SK-N-SH (cell line): ENCODE data around the gene LBR. TPM values are rescaled to one million over a fixed set of nuclear protein-coding genes. Genes with fewer than 3 reads are reported as not detected.

Source experiments
- CTCF ChIA-PET: fragments of 300-600, 350-600 bp; formaldehyde crosslinking; extraction: SDS; loops from one replicate; lab custom pipeline; 2021; lab: Yijun Ruan, JAX
- POLR2A ChIA-PET: fragments of 350-600 bp; sonication (Branson Sonifier 250); formaldehyde crosslinking; extraction: SDS; loops from one replicate; lab custom pipeline; 2020; ENCODE audit warnings: antibody characterized with exemption, inconsistent platforms; lab: Yijun Ruan, JAX
- DNase-seq: peaks from one replicate; pipeline ENCODE4 v3.0.0; 2012
- H2AFZ ChIP-seq: fragments of 200-600 bp; sonication (generic); 2 replicates; pipeline ENCODE4 v1.8.1; 2016; ENCODE audit warnings: antibody characterized with exemption, mild to moderate bottlenecking, low read depth
- H3F3A ChIP-seq: fragments of 200-600 bp; sonication (generic); replicated peaks from 2 replicates; pipeline ENCODE3; 2016; ENCODE audit warnings: antibody characterized with exemption, mild to moderate bottlenecking; ENCODE audit not compliant: insufficient read depth
- H3K27ac ChIP-seq, 2 experiments: fragments of 200-500 bp in 1 of 2; fragments of 200-600 bp in 1 of 2; sonication (Bioruptor generic) in 1 of 2; sonication (generic), shearing (Covaris generic) in 1 of 2; 2 replicates each; pipeline versions ENCODE4 v1.5.1 to v1.6.1; 2014 to 2016; ENCODE audit warnings: low read depth in 2 of 2, inconsistent platforms in 1 of 2, low read length in 1 of 2, mild to moderate bottlenecking in 1 of 2, mixed read lengths in 1 of 2
- H3K27me3 ChIP-seq: fragments of 200-600 bp; sonication (generic), shearing (Covaris generic); 2 replicates; pipeline ENCODE4 v1.6.1; 2016; ENCODE audit warnings: mixed run types; ENCODE audit not compliant: insufficient read depth
- H3K36me3 ChIP-seq, 2 experiments: fragments of 200-500 bp in 1 of 2; fragments of 200-600 bp in 1 of 2; sonication (Bioruptor generic) in 1 of 2; sonication (generic) in 1 of 2; replicated peaks in 1 of 2; 2 replicates each; pipeline versions ENCODE3 to v1.5.1; 2014 to 2016; ENCODE audit warnings: low read length in 1 of 2, mild to moderate bottlenecking in 1 of 2; ENCODE audit not compliant: insufficient read depth in 2 of 2, control insufficient read depth in 1 of 2
- H3K4me1 ChIP-seq, 2 experiments: fragments of 200-500 bp in 1 of 2; fragments of 200-600 bp in 1 of 2; sonication (Bioruptor generic) in 1 of 2; sonication (generic), shearing (Covaris generic) in 1 of 2; 2 replicates each; pipeline versions ENCODE4 v1.5.1 to v1.6.1; 2014 to 2016; ENCODE audit warnings: low read depth in 1 of 2, low read length in 1 of 2, mixed run types in 1 of 2; ENCODE audit not compliant: insufficient read depth in 2 of 2, control insufficient read depth in 1 of 2
- H3K4me2 ChIP-seq: fragments of 200-600 bp; sonication (generic), shearing (Covaris generic); 2 replicates; pipeline ENCODE4 v1.6.1; 2017; ENCODE audit warnings: mixed run types
- H3K4me3 ChIP-seq, 2 experiments: fragments of 200-500 bp in 1 of 2; fragments of 200-600 bp in 1 of 2; sonication (Bioruptor generic) in 1 of 2; sonication (generic), shearing (Covaris generic) in 1 of 2; 2 replicates each; pipeline versions ENCODE4 v1.5.1 to v1.8.1; 2014 to 2016; ENCODE audit warnings: low read depth in 2 of 2, inconsistent platforms in 1 of 2, low read length in 1 of 2, mild to moderate bottlenecking in 1 of 2, mixed read lengths in 1 of 2, moderate library complexity in 1 of 2
- H3K79me2 ChIP-seq: fragments of 200-600 bp; sonication (generic); 2 replicates; pipeline ENCODE4 v1.8.1; 2017; ENCODE audit warnings: mild to moderate bottlenecking; ENCODE audit not compliant: insufficient read depth
- H3K9ac ChIP-seq: fragments of 200-600 bp; sonication (generic); 2 replicates; pipeline ENCODE4 v1.6.1; 2017; ENCODE audit warnings: mixed run types
- H3K9me2 ChIP-seq: fragments of 200-600 bp; sonication (generic); 2 replicates; pipeline ENCODE4 v1.6.1; 2017; ENCODE audit warnings: mixed run types
- H3K9me3 ChIP-seq: fragments of 200-600 bp; sonication (generic); 2 replicates; pipeline ENCODE4 v1.6.1; 2017; ENCODE audit warnings: mixed run types, mild to moderate bottlenecking, moderate library complexity
- H4K20me1 ChIP-seq: fragments of 200-600 bp; sonication (generic); 2 replicates; pipeline ENCODE4 v1.6.1; 2017; ENCODE audit warnings: mild to moderate bottlenecking, mixed run types; ENCODE audit not compliant: insufficient read depth
- ELF1 ChIP-seq: IDR thresholded peaks from 2 replicates; pipeline ENCODE4 v1.4.0; 2012
- EP300 ChIP-seq, 2 experiments: IDR thresholded peaks; 2 replicates each; pipeline versions ENCODE4 v1.4.0 to v1.6.1; 2012; ENCODE audit warnings: borderline replicate concordance in 1 of 2, low read depth in 1 of 2, low read length in 1 of 2
- EZH2phosphoT487 ChIP-seq: fragments of 200-600 bp; sonication (generic); IDR thresholded peaks from 2 replicates; pipeline ENCODE4 v1.6.1; 2017; ENCODE audit warnings: low read depth, mixed run types, mild to moderate bottlenecking, antibody characterized with exemption, moderate library complexity, borderline replicate concordance
- FOSL2 ChIP-seq: IDR thresholded peaks from 2 replicates; pipeline ENCODE4 v1.4.0; 2012; ENCODE audit warnings: low read depth, mild to moderate bottlenecking, moderate library complexity, borderline replicate concordance
- MEF2A ChIP-seq: IDR thresholded peaks from 2 replicates; pipeline ENCODE4 v1.4.0; 2012; ENCODE audit warnings: low read depth, borderline replicate concordance
- PBX3 ChIP-seq: IDR thresholded peaks from 2 replicates; pipeline ENCODE4; 2012
- RXRA ChIP-seq: IDR thresholded peaks from 2 replicates; pipeline ENCODE4 v1.4.0; 2012; ENCODE audit warnings: low read depth, mild to moderate bottlenecking, borderline replicate concordance
- TAF1 ChIP-seq: IDR thresholded peaks from 2 replicates; pipeline ENCODE4 v1.6.1; 2012; ENCODE audit warnings: low read depth, mild to moderate bottlenecking, low read length, moderate library complexity, borderline replicate concordance
- USF1 ChIP-seq: IDR thresholded peaks from 2 replicates; pipeline ENCODE4 v1.4.0; 2012; ENCODE audit warnings: low read depth, borderline replicate concordance
- USF2 ChIP-seq: fragments of 150-350 bp; IDR thresholded peaks from 2 replicates; pipeline ENCODE4 v1.6.1; 2017; ENCODE audit warnings: antibody characterized with exemption, low read length, low read depth, borderline replicate concordance
- YY1 ChIP-seq: IDR thresholded peaks from 2 replicates; pipeline ENCODE4 v1.4.0; 2012; ENCODE audit warnings: low read depth, mild to moderate bottlenecking
- ZBTB33 ChIP-seq: IDR thresholded peaks from 2 replicates; pipeline ENCODE4 v1.4.0; 2012; ENCODE audit warnings: low read depth, borderline replicate concordance
- WGBS: methylation state at CpG from one replicate; pipeline ENCODE4 v1.1.6; 2017; ENCODE audit warnings: low lambda C conversion rate; 5-methylcytosine and 5-hydroxymethylcytosine counted together
- polyA plus RNA-seq, 3 experiments: library from polyadenylated mRNA; depleted of rRNA; stranded (reverse); fragments of >200 nt; gene quantifications; 2 replicates each; pipeline ENCODE4 v1.2.3, GENCODE V29; 2012

LBR gene
- polyA plus RNA-seq, 1 of the 3 experiments (the other 2 are of a cell fraction) = 10.6 TPM

GRCh38 chr1:225446595-225446960 lies 18.7 kb upstream of the LBR start:
- Histone ChIP-seq H3K27ac (no peak overlapping the region), H3K27me3 (no peaks in the 10 kb centered on the region), H4K20me1 (no peaks in the 10 kb centered on the region), H2AFZ (no peak overlapping the region), H3K4me3 (no peak overlapping the region), H3K36me3 (no peaks in the 10 kb centered on the region), H3K4me2 (no peak overlapping the region), H3K4me1 (peaks cover 4 to 5% of the 10 kb centered on the region in 2 experiments; a peak in 2 of 4 replicates)
- DNase-seq = no peak
- CTCF ChIA-PET = interaction anchor here (3.3 kb wide), 1 partner anchor 28 kb away, joined by 15 read pairs; no protein-coding TSS in a partner anchor
- POLR2A ChIA-PET = no interaction called here
- TF ChIP-seq ELF1 (no peak), MEF2A (no peak), RXRA (no peak), EZH2phosphoT487 (no peak), TAF1 (no peak), PBX3 (no peak), USF1 (no peak), YY1 (no peak), USF2 (no peak), FOSL2 (no peak), ZBTB33 (no peak), EP300 (IDR thresholded peaks at IDR 0.05; ENCODE audit: borderline replicate concordance in 1 of 2, low read depth in 1 of 2, low read length in 1 of 2) (no peak)
- TF ChIP-seq, all 33 proteins: peak for 0
- Histone ChIP-seq H3K9me2 (no peaks in the 10 kb centered on the region), H3F3A (no peaks in the 10 kb centered on the region), H3K9ac (no peak overlapping the region), H3K79me2 (no peaks in the 10 kb centered on the region), H3K9me3 (no peaks in the 10 kb centered on the region)
- 79% methylated on average over 5 of the region's 7 CpGs for WGBS
